ENCODE data around the gene GALNT1. TPM values are rescaled to one million over a fixed set of nuclear protein-coding genes. Genes with fewer than 3 reads are reported as not detected.

GALNT1 gene
- total RNA-seq, 1 experiment from 2014 or later, result 54.7 TPM

DNA sequence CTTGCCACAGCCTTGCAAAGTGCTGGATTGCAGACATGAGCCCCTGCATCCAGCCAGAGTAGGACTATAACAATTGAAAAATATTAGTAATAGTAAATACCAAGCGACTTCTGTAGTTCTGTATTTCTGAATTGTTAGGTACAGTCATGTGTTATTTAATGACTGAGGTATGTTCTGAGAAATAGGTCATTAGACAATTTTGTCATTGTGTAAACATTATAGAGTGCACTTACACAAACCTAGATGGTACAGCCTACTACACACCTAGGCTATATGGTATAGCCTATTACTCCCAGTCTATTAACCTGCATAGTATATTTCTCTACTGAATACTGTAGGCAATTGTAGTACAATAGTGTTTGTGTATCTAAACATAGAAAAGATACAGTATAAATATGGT, 92.1 kb downstream of the GALNT1 start:
- Histone ChIP-seq H2AFZ (ENCODE audit: low read depth, low read length, poor library complexity, severe bottlenecking) (no peak overlapping the region), H3K9me3 (ENCODE audit: control insufficient read depth in 1 of 2, insufficient read depth in 1 of 2, low read depth in 1 of 2, low read length in 2 of 2) (no peaks in the 10 kb centered on the region), H3K9ac (ENCODE audit: low read length) (no peak overlapping the region), H3K27ac (ENCODE audit: low read depth, low read length) (no peak overlapping the region), H3K9me2 (ENCODE audit: insufficient read depth) (no peaks in the 10 kb centered on the region), H3K4me3 (replicated peaks in 1 of 2; ENCODE audit: low read depth in 1 of 2, low read length in 2 of 2) (no peak overlapping the region), H3K4me2 (ENCODE audit: low read length) (no peak overlapping the region), H4K20me1 (ENCODE audit: insufficient read depth) (no peaks in the 10 kb centered on the region), H3K4me1 (ENCODE audit: control insufficient read depth in 1 of 2, insufficient read depth in 2 of 2, low read length in 2 of 2) (no peaks in the 10 kb centered on the region), H3K36me3 (ENCODE audit: control insufficient read depth in 1 of 2, insufficient read depth in 2 of 2, low read length in 2 of 2) (no peaks in the 10 kb centered on the region), H3K79me2 (ENCODE audit: insufficient read depth, low read length) (no peaks in the 10 kb centered on the region), H3K27me3 (ENCODE audit: insufficient read depth, low read length) (no peaks in the 10 kb centered on the region)
- POLR2A ChIA-PET, result no interaction called here
- TF ChIP-seq EZH2phosphoT487 (IDR thresholded peaks at IDR 0.05; ENCODE audit: borderline replicate concordance), result no peak
- no peak for TF ChIP-seq YY1 (IDR thresholded peaks at IDR 0.05; ENCODE audit: extremely low read depth, insufficient replicate concordance, low read depth, low read length)
- no peak for TF ChIP-seq ZFX (IDR thresholded peaks at IDR 0.05)
- TF ChIP-seq POLR2A (IDR thresholded peaks at IDR 0.05; ENCODE audit: borderline replicate concordance, extremely low read depth, insufficient read depth, insufficient read length), result no peak
- no peak for TF ChIP-seq ZNF274 (IDR thresholded peaks at IDR 0.05; ENCODE audit: low read depth, low read length)
- TF ChIP-seq, protein P1, sequence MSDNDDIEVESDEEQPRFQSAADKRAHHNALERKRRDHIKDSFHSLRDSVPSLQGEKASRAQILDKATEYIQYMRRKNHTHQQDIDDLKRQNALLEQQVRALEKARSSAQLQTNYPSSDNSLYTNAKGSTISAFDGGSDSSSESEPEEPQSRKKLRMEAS (IDR thresholded peaks at IDR 0.05), result no peak
- DNase-seq (ENCODE audit: low read depth, low spot score), result no peak
- BruUV-seq (replicated peaks), result no TSS peak
- no peak for ATAC-seq
- intact Hi-C loops (cut with micrococcal nuclease), result no loop called here
- RAD21 ChIA-PET (ENCODE audit: low non-redundant PET in 1 of 2, low total read pairs in 2 of 2, uncharacterized antibody in 2 of 2, unreplicated experiment in 2 of 2), result no interaction called here
- CTCF ChIA-PET, result no interaction called here

DNA sequence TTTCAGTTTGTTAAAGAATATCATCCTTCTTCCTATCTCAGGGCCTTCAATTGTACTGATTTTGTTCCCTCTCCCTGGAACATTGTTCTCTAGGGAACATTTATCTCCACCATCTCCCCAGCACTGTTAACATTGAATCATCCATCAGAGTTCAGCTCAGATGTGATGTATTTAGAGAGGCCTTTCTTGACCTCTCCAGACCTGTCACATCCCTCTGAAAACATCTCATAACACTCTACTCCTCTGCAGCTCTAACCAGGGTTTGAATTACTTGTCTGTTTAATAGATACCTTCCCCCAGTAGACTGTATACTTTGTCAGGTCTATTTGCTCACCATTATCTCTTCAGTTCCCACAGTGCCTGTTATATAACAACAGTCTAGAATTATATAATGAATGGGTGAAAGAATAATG, 98.6 kb downstream of the GALNT1 start:
- TF ChIP-seq, protein P2, sequence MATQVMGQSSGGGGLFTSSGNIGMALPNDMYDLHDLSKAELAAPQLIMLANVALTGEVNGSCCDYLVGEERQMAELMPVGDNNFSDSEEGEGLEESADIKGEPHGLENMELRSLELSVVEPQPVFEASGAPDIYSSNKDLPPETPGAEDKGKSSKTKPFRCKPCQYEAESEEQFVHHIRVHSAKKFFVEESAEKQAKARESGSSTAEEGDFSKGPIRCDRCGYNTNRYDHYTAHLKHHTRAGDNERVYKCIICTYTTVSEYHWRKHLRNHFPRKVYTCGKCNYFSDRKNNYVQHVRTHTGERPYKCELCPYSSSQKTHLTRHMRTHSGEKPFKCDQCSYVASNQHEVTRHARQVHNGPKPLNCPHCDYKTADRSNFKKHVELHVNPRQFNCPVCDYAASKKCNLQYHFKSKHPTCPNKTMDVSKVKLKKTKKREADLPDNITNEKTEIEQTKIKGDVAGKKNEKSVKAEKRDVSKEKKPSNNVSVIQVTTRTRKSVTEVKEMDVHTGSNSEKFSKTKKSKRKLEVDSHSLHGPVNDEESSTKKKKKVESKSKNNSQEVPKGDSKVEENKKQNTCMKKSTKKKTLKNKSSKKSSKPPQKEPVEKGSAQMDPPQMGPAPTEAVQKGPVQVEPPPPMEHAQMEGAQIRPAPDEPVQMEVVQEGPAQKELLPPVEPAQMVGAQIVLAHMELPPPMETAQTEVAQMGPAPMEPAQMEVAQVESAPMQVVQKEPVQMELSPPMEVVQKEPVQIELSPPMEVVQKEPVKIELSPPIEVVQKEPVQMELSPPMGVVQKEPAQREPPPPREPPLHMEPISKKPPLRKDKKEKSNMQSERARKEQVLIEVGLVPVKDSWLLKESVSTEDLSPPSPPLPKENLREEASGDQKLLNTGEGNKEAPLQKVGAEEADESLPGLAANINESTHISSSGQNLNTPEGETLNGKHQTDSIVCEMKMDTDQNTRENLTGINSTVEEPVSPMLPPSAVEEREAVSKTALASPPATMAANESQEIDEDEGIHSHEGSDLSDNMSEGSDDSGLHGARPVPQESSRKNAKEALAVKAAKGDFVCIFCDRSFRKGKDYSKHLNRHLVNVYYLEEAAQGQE (IDR thresholded peaks at IDR 0.05; ENCODE audit: low read depth), result no peak
- TF ChIP-seq POLR2AphosphoS5 (IDR thresholded peaks at IDR 0.05; ENCODE audit: low read depth, low read length), result no peak
- TF ChIP-seq JUND (IDR thresholded peaks at IDR 0.05), result no peak
- TF ChIP-seq, protein P1 (IDR thresholded peaks at IDR 0.05), result no peak
- TF ChIP-seq SRF (IDR thresholded peaks at IDR 0.05; ENCODE audit: low read depth), result no peak
- no peak for TF ChIP-seq CBX3 (IDR thresholded peaks at IDR 0.05; ENCODE audit: low read depth)
- no peak for TF ChIP-seq FOSL1 (IDR thresholded peaks at IDR 0.05; ENCODE audit: low read depth)
- no peak for TF ChIP-seq EZH2phosphoT487 (IDR thresholded peaks at IDR 0.05; ENCODE audit: borderline replicate concordance)
- TF ChIP-seq, protein P3, sequence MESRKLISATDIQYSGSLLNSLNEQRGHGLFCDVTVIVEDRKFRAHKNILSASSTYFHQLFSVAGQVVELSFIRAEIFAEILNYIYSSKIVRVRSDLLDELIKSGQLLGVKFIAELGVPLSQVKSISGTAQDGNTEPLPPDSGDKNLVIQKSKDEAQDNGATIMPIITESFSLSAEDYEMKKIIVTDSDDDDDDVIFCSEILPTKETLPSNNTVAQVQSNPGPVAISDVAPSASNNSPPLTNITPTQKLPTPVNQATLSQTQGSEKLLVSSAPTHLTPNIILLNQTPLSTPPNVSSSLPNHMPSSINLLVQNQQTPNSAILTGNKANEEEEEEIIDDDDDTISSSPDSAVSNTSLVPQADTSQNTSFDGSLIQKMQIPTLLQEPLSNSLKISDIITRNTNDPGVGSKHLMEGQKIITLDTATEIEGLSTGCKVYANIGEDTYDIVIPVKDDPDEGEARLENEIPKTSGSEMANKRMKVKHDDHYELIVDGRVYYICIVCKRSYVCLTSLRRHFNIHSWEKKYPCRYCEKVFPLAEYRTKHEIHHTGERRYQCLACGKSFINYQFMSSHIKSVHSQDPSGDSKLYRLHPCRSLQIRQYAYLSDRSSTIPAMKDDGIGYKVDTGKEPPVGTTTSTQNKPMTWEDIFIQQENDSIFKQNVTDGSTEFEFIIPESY (IDR thresholded peaks at IDR 0.05; ENCODE audit: extremely low read depth, insufficient replicate concordance, low read length), result no peak
- TF ChIP-seq YY1 (IDR thresholded peaks at IDR 0.05; ENCODE audit: extremely low read depth, insufficient replicate concordance, low read depth, low read length), result no peak
- TF ChIP-seq CEBPB (IDR thresholded peaks at IDR 0.05; ENCODE audit: low read depth), result no peak
- no peak for TF ChIP-seq SP1 (IDR thresholded peaks at IDR 0.05; ENCODE audit: low read depth)
- no peak for TF ChIP-seq EGR1 (IDR thresholded peaks at IDR 0.05; ENCODE audit: low read depth)
- no peak for TF ChIP-seq ZFX (IDR thresholded peaks at IDR 0.05)
- intact Hi-C loops (cut with micrococcal nuclease), result no loop called here
- H3K4me1 ChIP-seq (ENCODE audit: control insufficient read depth in 1 of 2, insufficient read depth in 2 of 2, low read length in 2 of 2), result no peaks in the 10 kb centered on the region
- ChIA-PET RAD21 (ENCODE audit: low non-redundant PET in 1 of 2, low total read pairs in 2 of 2, uncharacterized antibody in 2 of 2, unreplicated experiment in 2 of 2) (no interaction called here), CTCF (no interaction called here), POLR2A (no interaction called here)
- no peak overlapping the region for H2AFZ ChIP-seq (ENCODE audit: low read depth, low read length, poor library complexity, severe bottlenecking)
- H3K27ac ChIP-seq (ENCODE audit: low read depth, low read length), result no peak overlapping the region
- BruUV-seq (replicated peaks), result no TSS peak
- H3K27me3 ChIP-seq (ENCODE audit: insufficient read depth, low read length), result no peaks in the 10 kb centered on the region
- H3K9me2 ChIP-seq (ENCODE audit: insufficient read depth), result no peaks in the 10 kb centered on the region
- H3K9ac ChIP-seq (ENCODE audit: low read length), result no peak overlapping the region
- no peak for DNase-seq (ENCODE audit: low read depth, low spot score)
- no peak overlapping the region for H3K4me3 ChIP-seq (replicated peaks in 1 of 2; ENCODE audit: low read depth in 1 of 2, low read length in 2 of 2)
- H3K36me3 ChIP-seq (ENCODE audit: control insufficient read depth in 1 of 2, insufficient read depth in 2 of 2, low read length in 2 of 2), result no peaks in the 10 kb centered on the region
- no peak overlapping the region for H3K4me2 ChIP-seq (ENCODE audit: low read length)
- no peak for ATAC-seq
- H3K79me2 ChIP-seq (ENCODE audit: insufficient read depth, low read length), result no peaks in the 10 kb centered on the region
- H3K9me3 ChIP-seq (ENCODE audit: control insufficient read depth in 1 of 2, insufficient read depth in 1 of 2, low read depth in 1 of 2, low read length in 2 of 2), result no peaks in the 10 kb centered on the region
- H4K20me1 ChIP-seq (ENCODE audit: insufficient read depth), result no peaks in the 10 kb centered on the region
